Breast epithelium (tissue), 4 donors: ENCODE measurements around the gene KCNK3. TPM values are rescaled to one million over a fixed set of nuclear protein-coding genes. Genes with fewer than 3 reads are reported as not detected.

ENCODE experiments used
- DNase-seq, 2 donors: peaks; one replicate each; pipeline ENCODE4 v3.0.0-alpha.2; 2019; ENCODE audit warnings: low spot score in 2 of 2
- H3K27ac ChIP-seq, 2 donors: fragments of 200-600 bp; sonication (generic) in 1 of 2; one replicate each; pipeline ENCODE4 v1.5.1; 2016 to 2019; ENCODE audit warnings: mild to moderate bottlenecking in 1 of 2
- H3K27me3 ChIP-seq, 2 donors: fragments of 200-600 bp; sonication (generic) in 1 of 2; one replicate each; pipeline versions ENCODE4 v1.5.1 to v1.6.0; 2017 to 2019; ENCODE audit warnings: control low read depth in 1 of 2, mild to moderate bottlenecking in 1 of 2
- H3K36me3 ChIP-seq: fragments of 200-600 bp; one replicate; pipeline ENCODE4 v1.5.1; 2019
- H3K4me1 ChIP-seq, 2 donors: fragments of 200-600 bp; sonication (generic); one replicate each; pipeline ENCODE4 v1.5.1; 2016 to 2019; ENCODE audit warnings: control low read depth in 1 of 2
- H3K4me3 ChIP-seq, 3 donors: fragments of 200-600 bp; sonication (generic); 1 replicate in 2 of 3; 2 replicates in 1 of 3; pipeline ENCODE4 v1.5.1; 2016 to 2019; ENCODE audit warnings: mild to moderate bottlenecking in 3 of 3, moderate library complexity in 2 of 3
- H3K9me3 ChIP-seq, 2 donors: fragments of 200-600 bp; sonication (generic) in 1 of 2; one replicate each; pipeline ENCODE4 v1.5.1; 2016 to 2019; ENCODE audit warnings: control low read depth in 1 of 2
- POLR2A ChIP-seq: fragments of 450-650 bp; IDR thresholded peaks from one replicate; pipeline ENCODE4 v1.6.1; 2016; ENCODE audit warnings: antibody characterized with exemption, mild to moderate bottlenecking, moderate library complexity
- POLR2AphosphoS5 ChIP-seq, 3 donors: sonication (generic); formaldehyde crosslinking; IDR thresholded peaks; one replicate each; pipeline ENCODE4 v1.6.1; 2017; ENCODE audit warnings: antibody characterized with exemption in 3 of 3
- intact Hi-C: fragments of 100-400 bp; cut with DNase I; formaldehyde crosslinking; loops from one replicate; pipeline ENCODE4 v1.15.1; 2023; ENCODE audit warnings: low total_unique reads
- total RNA-seq, 3 donors: library from RNA; depleted of rRNA; stranded (reverse); fragments of >200 nt; gene quantifications; one replicate each; pipeline ENCODE4 v1.1.0, GENCODE V29; 2016
- TF ChIP-seq, protein P1 (sequence below), 3 donors: fragments of 450-650 bp; IDR thresholded peaks; one replicate each; pipeline ENCODE4 v1.5.1; 2016 to 2017; ENCODE audit warnings: antibody characterized with exemption in 3 of 3, mild to moderate bottlenecking in 3 of 3, moderate library complexity in 3 of 3

The KCNK3 gene
- total RNA-seq, 3 donors from 2014 or later: 0.59 to 2.3 (median 1.4) TPM

DNA sequence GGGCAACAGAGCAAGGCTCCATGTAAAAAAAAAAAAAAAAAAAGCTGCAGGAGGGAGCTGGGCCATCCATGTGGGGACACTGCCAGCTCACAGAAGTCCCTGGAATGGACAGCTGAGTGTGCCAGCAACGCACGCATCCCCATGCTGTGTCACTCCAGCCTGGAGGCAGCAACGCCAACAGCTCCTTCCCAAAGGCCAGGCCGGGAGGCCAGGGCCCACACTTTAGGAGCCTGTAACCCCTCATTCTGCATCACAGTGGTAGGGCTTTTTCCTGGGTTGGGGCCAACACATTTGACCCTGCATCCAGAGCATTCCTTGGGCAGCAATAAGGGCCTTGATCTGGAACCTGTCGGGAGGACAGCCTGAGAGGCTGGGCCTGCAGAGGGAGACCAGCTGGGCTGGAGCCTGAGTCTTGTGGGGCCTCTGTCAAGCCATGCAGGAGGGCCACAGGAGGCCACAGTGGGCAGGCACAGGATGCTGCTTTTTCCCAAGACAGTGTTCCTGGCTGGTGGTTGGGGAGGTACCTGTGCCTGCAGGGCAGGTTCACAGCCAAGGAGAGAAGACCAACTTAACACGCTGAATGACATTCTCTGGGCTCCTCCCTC, 16.8 kb upstream of the KCNK3 start:
- DNase-seq: peak in 1 of 2 donors; percentile 43
- no peaks in the 10 kb centered on the region for H3K27me3 ChIP-seq
- H3K9me3 ChIP-seq: no peaks in the 10 kb centered on the region
- no peak overlapping the region for H3K27ac ChIP-seq
- intact Hi-C loops: no loop called here
- H3K4me3 ChIP-seq: no peak overlapping the region
- no peaks in the 10 kb centered on the region for H3K36me3 ChIP-seq
- TF ChIP-seq POLR2A (no peak), POLR2AphosphoS5 (IDR thresholded peaks at IDR 0.05) (no peak)
- TF ChIP-seq, protein P1, sequence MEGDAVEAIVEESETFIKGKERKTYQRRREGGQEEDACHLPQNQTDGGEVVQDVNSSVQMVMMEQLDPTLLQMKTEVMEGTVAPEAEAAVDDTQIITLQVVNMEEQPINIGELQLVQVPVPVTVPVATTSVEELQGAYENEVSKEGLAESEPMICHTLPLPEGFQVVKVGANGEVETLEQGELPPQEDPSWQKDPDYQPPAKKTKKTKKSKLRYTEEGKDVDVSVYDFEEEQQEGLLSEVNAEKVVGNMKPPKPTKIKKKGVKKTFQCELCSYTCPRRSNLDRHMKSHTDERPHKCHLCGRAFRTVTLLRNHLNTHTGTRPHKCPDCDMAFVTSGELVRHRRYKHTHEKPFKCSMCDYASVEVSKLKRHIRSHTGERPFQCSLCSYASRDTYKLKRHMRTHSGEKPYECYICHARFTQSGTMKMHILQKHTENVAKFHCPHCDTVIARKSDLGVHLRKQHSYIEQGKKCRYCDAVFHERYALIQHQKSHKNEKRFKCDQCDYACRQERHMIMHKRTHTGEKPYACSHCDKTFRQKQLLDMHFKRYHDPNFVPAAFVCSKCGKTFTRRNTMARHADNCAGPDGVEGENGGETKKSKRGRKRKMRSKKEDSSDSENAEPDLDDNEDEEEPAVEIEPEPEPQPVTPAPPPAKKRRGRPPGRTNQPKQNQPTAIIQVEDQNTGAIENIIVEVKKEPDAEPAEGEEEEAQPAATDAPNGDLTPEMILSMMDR (IDR thresholded peaks at IDR 0.05): no peak
- H3K4me1 ChIP-seq: no peaks in the 10 kb centered on the region

GRCh38 chr2:26678035-26678434, 14.5 kb upstream of the KCNK3 start:
- Histone ChIP-seq H3K4me1 (no peaks in the 10 kb centered on the region), H3K36me3 (no peaks in the 10 kb centered on the region), H3K27ac (no peak overlapping the region), H3K4me3 (no peak overlapping the region), H3K9me3 (no peaks in the 10 kb centered on the region), H3K27me3 (no peaks in the 10 kb centered on the region)
- TF ChIP-seq, protein P1 (IDR thresholded peaks at IDR 0.05): no peak
- TF ChIP-seq POLR2AphosphoS5 (IDR thresholded peaks at IDR 0.05): no peak
- TF ChIP-seq POLR2A: no peak
- intact Hi-C loops: no loop called here
- DNase-seq: no peak

- DNase-seq: no peak
- intact Hi-C loops: no loop called here
- no peaks in the 10 kb centered on the region for H3K36me3 ChIP-seq
- no peaks in the 10 kb centered on the region for H3K4me1 ChIP-seq
- no peak overlapping the region for H3K4me3 ChIP-seq
- TF ChIP-seq POLR2A (no peak), POLR2AphosphoS5 (IDR thresholded peaks at IDR 0.05) (no peak)
- TF ChIP-seq, protein P1 (IDR thresholded peaks at IDR 0.05): no peak
- no peaks in the 10 kb centered on the region for H3K27me3 ChIP-seq
- no peaks in the 10 kb centered on the region for H3K9me3 ChIP-seq
- H3K27ac ChIP-seq: no peak overlapping the region
These were observed 12.7 kb upstream of the KCNK3 start for GRCh38 chr2:26679867-26680266.

DNA sequence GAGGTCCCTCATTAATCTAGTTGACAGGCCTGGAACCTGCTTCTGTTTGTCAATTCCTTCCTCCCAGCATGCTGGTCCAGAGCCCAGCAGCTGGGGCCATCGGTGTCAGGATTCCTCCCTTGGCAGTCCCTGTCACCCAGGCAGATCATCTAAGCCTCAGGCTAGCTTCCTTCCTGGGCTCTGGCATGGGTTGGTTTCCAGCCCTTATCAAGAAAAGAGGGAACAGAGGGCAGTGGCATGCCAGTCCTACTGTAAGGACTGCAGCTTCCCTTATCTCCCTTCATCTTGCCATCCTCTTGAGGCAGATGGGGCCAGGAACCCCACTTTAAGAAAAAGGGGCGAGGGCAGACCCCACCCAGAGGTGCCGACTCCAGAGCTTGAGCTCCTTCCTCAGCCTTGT, 10.9 kb upstream of the KCNK3 start:
- Histone ChIP-seq H3K27me3 (no peaks in the 10 kb centered on the region), H3K36me3 (no peaks in the 10 kb centered on the region), H3K27ac (no peak overlapping the region), H3K4me1 (no peaks in the 10 kb centered on the region), H3K4me3 (no peak overlapping the region), H3K9me3 (no peaks in the 10 kb centered on the region)
- TF ChIP-seq POLR2A (no peak), POLR2AphosphoS5 (IDR thresholded peaks at IDR 0.05) (no peak)
- TF ChIP-seq, protein P1 (IDR thresholded peaks at IDR 0.05): no peak
- intact Hi-C loops: no loop called here
- DNase-seq: peak in 1 of 2 donors; percentile 5

DNA sequence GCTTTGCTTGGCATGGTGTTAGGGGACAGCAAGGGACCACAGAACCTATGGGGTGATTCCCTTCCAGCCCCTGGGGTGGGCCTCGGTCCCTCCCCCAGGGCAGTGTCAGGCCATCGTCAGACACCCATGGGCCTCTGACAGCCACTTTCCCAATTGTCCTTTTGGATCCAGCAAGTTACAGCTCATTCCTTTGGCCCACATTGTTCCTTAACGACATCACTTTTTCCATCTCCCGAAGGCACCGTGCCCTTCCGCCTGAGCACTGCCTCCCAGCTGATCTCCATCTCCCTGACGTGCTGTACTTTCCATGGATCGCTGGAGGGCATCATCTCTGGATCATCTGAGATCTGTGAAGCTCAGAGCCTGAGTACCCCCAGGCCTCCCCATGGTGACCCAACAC, 10.4 kb upstream of the KCNK3 start:
- TF ChIP-seq POLR2AphosphoS5 (IDR thresholded peaks at IDR 0.05) (no peak), POLR2A (no peak)
- TF ChIP-seq, protein P1 (IDR thresholded peaks at IDR 0.05): no peak
- Histone ChIP-seq H3K27me3 (no peaks in the 10 kb centered on the region), H3K4me3 (no peak overlapping the region), H3K36me3 (no peaks in the 10 kb centered on the region), H3K9me3 (no peaks in the 10 kb centered on the region), H3K27ac (no peak overlapping the region), H3K4me1 (no peaks in the 10 kb centered on the region)
- peak in 1 of 2 donors; percentile 22 for DNase-seq
- intact Hi-C loops: no loop called here
